K562 (cell line): ENCODE results near the gene HIF1A. TPM values are rescaled to one million over a fixed set of nuclear protein-coding genes. Genes with fewer than 3 reads are reported as not detected.
A peak's percentile ranks its signal among the peaks of the same experiment; 100 is the strongest.

Experiments used
- BHLHE40 ChIP-seq: IDR thresholded peaks from 2 replicates; pipeline ENCODE4 v1.6.1; 2011; ENCODE audit warnings: low read length, improper control_type of control experiment
- ESRRB ChIP-seq: fragments of 250-450 bp; sonication (Bioruptor Pico); IDR thresholded peaks from 2 replicates; pipeline ENCODE4 v1.5.0; 2020; ENCODE audit warnings: mild to moderate bottlenecking, moderate library complexity, borderline replicate concordance
- FOXK2 ChIP-seq, 2 experiments: fragments of 450-650 bp; IDR thresholded peaks in 1 of 2; conservative IDR thresholded peaks in 1 of 2; 2 replicates each; pipeline ENCODE4 v1.6.1; 2016; ENCODE audit warnings: low read depth in 2 of 2, mild to moderate bottlenecking in 1 of 2
- MAZ ChIP-seq, 2 experiments: fragments of 450-650 bp in 1 of 2; sonication (generic) in 1 of 2; formaldehyde crosslinking; IDR thresholded peaks in 1 of 2; conservative IDR thresholded peaks in 1 of 2; 2 replicates each; pipeline versions ENCODE4 v1.4.0 to v1.5.0; 2020; ENCODE audit warnings: mild to moderate bottlenecking in 1 of 2, missing genetic modification reagents in 1 of 2
- MYC ChIP-seq, 2 experiments: fragments of 250-450 bp in 1 of 2; sonication (Bioruptor Pico) in 1 of 2; IDR thresholded peaks; 2 replicates each; pipeline versions ENCODE4 v1.5.1 to v1.6.1; 2012 to 2021; ENCODE audit warnings: low read depth in 2 of 2, borderline replicate concordance in 1 of 2, improper control_type of control experiment in 1 of 2, low read length in 1 of 2, mild to moderate bottlenecking in 1 of 2, moderate library complexity in 1 of 2
- NEUROD1 ChIP-seq: fragments of 150-350 bp; IDR thresholded peaks from 2 replicates; pipeline ENCODE4 v1.6.1; 2014; ENCODE audit warnings: borderline replicate concordance, low read length, low read depth; ENCODE audit not compliant: partially characterized antibody
- NONO ChIP-seq, 2 experiments: fragments of 200-400 bp in 1 of 2; fragments of 450-650 bp in 1 of 2; formaldehyde crosslinking in 1 of 2; IDR thresholded peaks; 2 replicates each; pipeline ENCODE4 v1.6.1; 2017; ENCODE audit warnings: low read depth in 2 of 2, mild to moderate bottlenecking in 2 of 2, moderate library complexity in 2 of 2, low read length in 1 of 2
- NR1H2 ChIP-seq: sonication (generic); formaldehyde crosslinking; IDR thresholded peaks from 2 replicates; pipeline ENCODE4 v1.4.0; 2020; ENCODE audit warnings: mild to moderate bottlenecking, missing genetic modification reagents
- RBFOX2 ChIP-seq: fragments of 200-400 bp; formaldehyde crosslinking; IDR thresholded peaks from 2 replicates; pipeline ENCODE4 v1.6.1; 2017; ENCODE audit warnings: low read depth, mild to moderate bottlenecking, low read length, moderate library complexity
- RFX5 ChIP-seq: IDR thresholded peaks from 2 replicates; pipeline ENCODE4 v1.6.1; 2011; ENCODE audit warnings: low read depth, mild to moderate bottlenecking, improper control_type of control experiment, low read length
- YY1 ChIP-seq, 3 experiments: IDR thresholded peaks; 2 replicates each; pipeline ENCODE4 v1.6.1; 2011; ENCODE audit warnings: low read length in 2 of 3, mild to moderate bottlenecking in 2 of 3, moderate library complexity in 2 of 3, borderline replicate concordance in 1 of 3, control low read depth in 1 of 3, low read depth in 1 of 3; ENCODE audit not compliant: insufficient read depth in 3 of 3, insufficient replicate concordance in 2 of 3, control insufficient read depth in 1 of 3, insufficient read length in 1 of 3; ENCODE audit errors: extremely low read depth in 1 of 3
- ZNF146 ChIP-seq: IDR thresholded peaks from one replicate; pipeline ENCODE4 v1.6.1; 2018; ENCODE audit warnings: missing compliant biosample characterization; ENCODE audit not compliant: unreplicated experiment
- ZNF561 ChIP-seq: fragments of 450-650 bp; formaldehyde crosslinking; conservative IDR thresholded peaks from 2 replicates; pipeline ENCODE4 v1.4.0; 2020; ENCODE audit warnings: mild to moderate bottlenecking, moderate library complexity
- polyA plus RNA-seq, 8 experiments: library from polyadenylated mRNA; depleted of rRNA in 4 of 8; stranded (reverse) in 5 of 8; unstranded in 3 of 8; fragments of >200 nt; fragmentation: Nextera tagmentation in 2 of 8; fragmentation: Illumina TruSeq in 1 of 8; extraction: Ambion mirVana in 2 of 8; extraction: Trizol in 1 of 8; gene quantifications; 2 replicates each; pipeline versions ENCODE4 v1.2.1 to v1.2.3, GENCODE V29; 2011 to 2014; ENCODE audit warnings: inconsistent platforms in 1 of 8, missing spikeins in 1 of 8
- total RNA-seq, 7 experiments: library from RNA; depleted of rRNA in 6 of 7; stranded (reverse); fragments of >200 nt in 6 of 7; fragmentation: Illumina TruSeq in 2 of 7; extraction: Trizol in 2 of 7; gene quantifications; 2 replicates each; pipeline versions ENCODE4 v1.2.1 to v1.2.3, GENCODE V29; 2011 to 2021; ENCODE audit warnings: low replicate concordance in 1 of 7
- TF ChIP-seq, protein P1 (sequence below), 2 experiments: IDR thresholded peaks; 2 replicates each; pipeline ENCODE4 v1.6.1; 2012; ENCODE audit warnings: improper control_type of control experiment in 2 of 2, low read depth in 2 of 2, low read length in 2 of 2, borderline replicate concordance in 1 of 2
- TF ChIP-seq, protein P2 (sequence below), 2 experiments: IDR thresholded peaks; 2 replicates each; pipeline ENCODE4 v1.6.1; 2011; ENCODE audit warnings: borderline replicate concordance in 1 of 2, control low read depth in 1 of 2, low read depth in 1 of 2, low read length in 1 of 2, mild to moderate bottlenecking in 1 of 2, mixed read lengths in 1 of 2, moderate library complexity in 1 of 2; ENCODE audit not compliant: insufficient read depth in 1 of 2, insufficient read length in 1 of 2, poor library complexity in 1 of 2, severe bottlenecking in 1 of 2; ENCODE audit errors: extremely low read depth in 1 of 2
- TF ChIP-seq, protein P3 (sequence below), 3 experiments: fragments of 200-800 bp in 1 of 3; sonication (Bioruptor generic) in 1 of 3; sonication (generic) in 1 of 3; formaldehyde crosslinking in 1 of 3; IDR thresholded peaks; 2 replicates each; pipeline versions ENCODE4 v1.6.1 to v1.8.0; 2016 to 2022; ENCODE audit warnings: mild to moderate bottlenecking in 2 of 3, missing compliant biosample characterization in 2 of 3, missing genetic modification characterization in 2 of 3, missing genetic modification reagents in 1 of 3
- TF ChIP-seq, protein P4 (sequence below): fragments of 450-650 bp; formaldehyde crosslinking; conservative IDR thresholded peaks from 2 replicates; pipeline ENCODE4 v1.4.0; 2022; ENCODE audit warnings: mild to moderate bottlenecking, missing genetic modification characterization

Gene HIF1A
- total and polyA plus RNA-seq, 9 of the 15 experiments (the other 6 are each of a cell fraction or from before 2014, with no cell fraction given), result 5.9 to 35.3 (median 24.2) TPM

- TF ChIP-seq NEUROD1 (no peak), ZNF146 (no peak), MYC (IDR thresholded peaks at IDR 0.05; ENCODE audit: low read depth, low read length) (peak; percentile 60), MYC (CRISPR knock-in tag; IDR thresholded peaks at IDR 0.05; ENCODE audit: borderline replicate concordance, low read depth) (no peak), RBFOX2 (peak; percentile 80), FOXK2 (conservative IDR thresholded peaks at IDR 0.05 in 1 of 2, IDR thresholded peaks at IDR 0.05 in 1 of 2; ENCODE audit: low read depth in 2 of 2) (no peak), NONO (IDR thresholded peaks at IDR 0.05; ENCODE audit: low read depth in 2 of 2, low read length in 1 of 2) (0 out of 4 replicates have a peak, but pooled peaks of 1 of the 2 experiments have one; percentile 33), RFX5 (no peak), YY1 (IDR thresholded peaks at IDR 0.05; ENCODE audit: borderline replicate concordance in 1 of 3, control insufficient read depth in 1 of 3, extremely low read depth in 1 of 3, insufficient read depth in 3 of 3, insufficient read length in 1 of 3, insufficient replicate concordance in 2 of 3, low read depth in 1 of 3, low read length in 2 of 3) (peak in 1 of 3 experiments; percentile 31), ZNF561 (CRISPR knock-in tag) (no peak), ESRRB (CRISPR knock-in tag) (no peak), MAZ (CRISPR knock-in tag; conservative IDR thresholded peaks at IDR 0.05 in 1 of 2, IDR thresholded peaks at IDR 0.05 in 1 of 2) (peak; percentile 82 to 89), NR1H2 (no peak), BHLHE40 (peak; percentile 44; the same call in 1 of the 2 replicates)
- TF ChIP-seq, protein P1, sequence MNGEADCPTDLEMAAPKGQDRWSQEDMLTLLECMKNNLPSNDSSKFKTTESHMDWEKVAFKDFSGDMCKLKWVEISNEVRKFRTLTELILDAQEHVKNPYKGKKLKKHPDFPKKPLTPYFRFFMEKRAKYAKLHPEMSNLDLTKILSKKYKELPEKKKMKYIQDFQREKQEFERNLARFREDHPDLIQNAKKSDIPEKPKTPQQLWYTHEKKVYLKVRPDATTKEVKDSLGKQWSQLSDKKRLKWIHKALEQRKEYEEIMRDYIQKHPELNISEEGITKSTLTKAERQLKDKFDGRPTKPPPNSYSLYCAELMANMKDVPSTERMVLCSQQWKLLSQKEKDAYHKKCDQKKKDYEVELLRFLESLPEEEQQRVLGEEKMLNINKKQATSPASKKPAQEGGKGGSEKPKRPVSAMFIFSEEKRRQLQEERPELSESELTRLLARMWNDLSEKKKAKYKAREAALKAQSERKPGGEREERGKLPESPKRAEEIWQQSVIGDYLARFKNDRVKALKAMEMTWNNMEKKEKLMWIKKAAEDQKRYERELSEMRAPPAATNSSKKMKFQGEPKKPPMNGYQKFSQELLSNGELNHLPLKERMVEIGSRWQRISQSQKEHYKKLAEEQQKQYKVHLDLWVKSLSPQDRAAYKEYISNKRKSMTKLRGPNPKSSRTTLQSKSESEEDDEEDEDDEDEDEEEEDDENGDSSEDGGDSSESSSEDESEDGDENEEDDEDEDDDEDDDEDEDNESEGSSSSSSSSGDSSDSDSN (IDR thresholded peaks at IDR 0.05; ENCODE audit: borderline replicate concordance in 1 of 2, low read depth in 2 of 2, low read length in 2 of 2), result peak in 1 of 2 experiments; percentile 66; a peak in 1 of 4 replicates
- TF ChIP-seq, protein P2, sequence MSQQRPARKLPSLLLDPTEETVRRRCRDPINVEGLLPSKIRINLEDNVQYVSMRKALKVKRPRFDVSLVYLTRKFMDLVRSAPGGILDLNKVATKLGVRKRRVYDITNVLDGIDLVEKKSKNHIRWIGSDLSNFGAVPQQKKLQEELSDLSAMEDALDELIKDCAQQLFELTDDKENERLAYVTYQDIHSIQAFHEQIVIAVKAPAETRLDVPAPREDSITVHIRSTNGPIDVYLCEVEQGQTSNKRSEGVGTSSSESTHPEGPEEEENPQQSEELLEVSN (IDR thresholded peaks at IDR 0.05; ENCODE audit: borderline replicate concordance in 1 of 2, extremely low read depth in 1 of 2, insufficient read depth in 1 of 2, insufficient read length in 1 of 2, low read depth in 1 of 2, low read length in 1 of 2, poor library complexity in 1 of 2, severe bottlenecking in 1 of 2), result peak in 1 of 2 experiments; percentile 21
- TF ChIP-seq, protein P3, sequence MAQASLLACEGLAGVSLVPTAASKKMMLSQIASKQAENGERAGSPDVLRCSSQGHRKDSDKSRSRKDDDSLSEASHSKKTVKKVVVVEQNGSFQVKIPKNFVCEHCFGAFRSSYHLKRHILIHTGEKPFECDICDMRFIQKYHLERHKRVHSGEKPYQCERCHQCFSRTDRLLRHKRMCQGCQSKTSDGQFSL (CRISPR knock-in tag; IDR thresholded peaks at IDR 0.05), result no peak
- TF ChIP-seq, protein P3 (tag; IDR thresholded peaks at IDR 0.05), result peak in 1 of 2 experiments; percentile 75; a peak in 2 of 4 replicates
- TF ChIP-seq, protein P4, sequence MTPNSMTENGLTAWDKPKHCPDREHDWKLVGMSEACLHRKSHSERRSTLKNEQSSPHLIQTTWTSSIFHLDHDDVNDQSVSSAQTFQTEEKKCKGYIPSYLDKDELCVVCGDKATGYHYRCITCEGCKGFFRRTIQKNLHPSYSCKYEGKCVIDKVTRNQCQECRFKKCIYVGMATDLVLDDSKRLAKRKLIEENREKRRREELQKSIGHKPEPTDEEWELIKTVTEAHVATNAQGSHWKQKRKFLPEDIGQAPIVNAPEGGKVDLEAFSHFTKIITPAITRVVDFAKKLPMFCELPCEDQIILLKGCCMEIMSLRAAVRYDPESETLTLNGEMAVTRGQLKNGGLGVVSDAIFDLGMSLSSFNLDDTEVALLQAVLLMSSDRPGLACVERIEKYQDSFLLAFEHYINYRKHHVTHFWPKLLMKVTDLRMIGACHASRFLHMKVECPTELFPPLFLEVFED (CRISPR knock-in tag), result no peak
These were observed 55.6 kb downstream of the HIF1A start (continued) for GRCh38 chr14:61750708-61751474.
